Astrocyte (in vitro differentiated cells and primary cell): Measurements from ENCODE around the gene ANKRD40CL. TPM values are rescaled to one million over a fixed set of nuclear protein-coding genes. Genes with fewer than 3 reads are reported as not detected.

Experiments
- DNase-seq: peaks from one replicate; pipeline ENCODE4 v3.0.0-alpha.2; 2010; ENCODE audit warnings: low read depth
- FAIRE-seq: peaks from 2 replicates; lab custom pipeline; 2011; peaks lifted over from hg19 to GRCh38; lab: Jason Lieb, UNC
- H2AFZ ChIP-seq: 2 replicates; pipeline ENCODE4 v1.6.0; 2012; ENCODE audit warnings: low read depth, low read length, inconsistent platforms
- H3K27ac ChIP-seq: 2 replicates; pipeline ENCODE4 v1.5.1; 2011; ENCODE audit warnings: low read depth, low read length, inconsistent platforms
- H3K27me3 ChIP-seq: 2 replicates; pipeline ENCODE4 v1.6.0; 2011; ENCODE audit warnings: low read length, inconsistent platforms; ENCODE audit not compliant: insufficient read depth
- H3K36me3 ChIP-seq: 2 replicates; pipeline ENCODE4 v1.5.1; 2011; ENCODE audit warnings: low read length, inconsistent platforms; ENCODE audit not compliant: insufficient read depth
- H3K4me1 ChIP-seq: 2 replicates; pipeline ENCODE4 v1.5.1; 2011; ENCODE audit warnings: low read length, inconsistent platforms; ENCODE audit not compliant: insufficient read depth
- H3K4me2 ChIP-seq: 2 replicates; pipeline ENCODE4 v1.6.0; 2012; ENCODE audit warnings: low read length, inconsistent platforms
- H3K4me3 ChIP-seq: 2 replicates; pipeline ENCODE4 v1.5.1; 2011; ENCODE audit warnings: low read depth, mild to moderate bottlenecking, low read length, inconsistent platforms; ENCODE audit not compliant: insufficient read depth
- H3K79me2 ChIP-seq: 2 replicates; pipeline ENCODE4 v1.6.0; 2012; ENCODE audit warnings: mild to moderate bottlenecking, low read length, inconsistent platforms; ENCODE audit not compliant: insufficient read depth
- H3K9ac ChIP-seq: 2 replicates; pipeline ENCODE4 v1.6.0; 2012; ENCODE audit warnings: mild to moderate bottlenecking, low read length, inconsistent platforms
- H3K9me3 ChIP-seq: 2 replicates; pipeline ENCODE4 v1.5.1; 2012; ENCODE audit warnings: low read depth, mild to moderate bottlenecking, low read length, inconsistent platforms; ENCODE audit not compliant: insufficient read depth
- H4K20me1 ChIP-seq: 2 replicates; pipeline ENCODE4 v1.6.0; 2012; ENCODE audit warnings: low read length, inconsistent platforms; ENCODE audit not compliant: insufficient read depth
- H3K27ac Mint-ChIP-seq: one replicate; pipeline ENCODE4 v1.8.0; 2021; ENCODE audit warnings: mild to moderate bottlenecking, mixed read lengths; ENCODE audit not compliant: unreplicated experiment
- H3K27me3 Mint-ChIP-seq: one replicate; pipeline ENCODE4 v1.8.0; 2021; ENCODE audit warnings: low read depth, mixed read lengths; ENCODE audit not compliant: unreplicated experiment
- H3K36me3 Mint-ChIP-seq: one replicate; pipeline ENCODE4 v1.8.0; 2021; ENCODE audit warnings: low read depth, mixed read lengths; ENCODE audit not compliant: unreplicated experiment
- H3K4me1 Mint-ChIP-seq: one replicate; pipeline ENCODE4 v1.8.0; 2021; ENCODE audit warnings: low read depth, mixed read lengths; ENCODE audit not compliant: unreplicated experiment
- H3K4me3 Mint-ChIP-seq: one replicate; pipeline ENCODE4 v1.8.0; 2021; ENCODE audit warnings: mild to moderate bottlenecking, moderate library complexity, mixed read lengths; ENCODE audit not compliant: unreplicated experiment
- H3K9me3 Mint-ChIP-seq: one replicate; pipeline ENCODE4 v1.8.0; 2021; ENCODE audit warnings: mild to moderate bottlenecking, mixed read lengths; ENCODE audit not compliant: unreplicated experiment
- EZH2 ChIP-seq: IDR thresholded peaks from 2 replicates; pipeline ENCODE4 v1.6.1; 2012; ENCODE audit warnings: mild to moderate bottlenecking, low read length, inconsistent platforms; ENCODE audit not compliant: insufficient read depth
- total RNA-seq: library from RNA; stranded (reverse); gene quantifications from 2 replicates; pipeline ENCODE4 v1.2.1, GENCODE V29; 2021
- TF ChIP-seq, protein P1 (sequence below): IDR thresholded peaks from 2 replicates; pipeline ENCODE4 v1.5.1; 2011; ENCODE audit warnings: low read depth, mild to moderate bottlenecking, inconsistent platforms, low read length, moderate library complexity; ENCODE audit not compliant: insufficient read depth

Gene ANKRD40CL
- total RNA-seq, 1 donor from 2014 or later = not detected

DNA sequence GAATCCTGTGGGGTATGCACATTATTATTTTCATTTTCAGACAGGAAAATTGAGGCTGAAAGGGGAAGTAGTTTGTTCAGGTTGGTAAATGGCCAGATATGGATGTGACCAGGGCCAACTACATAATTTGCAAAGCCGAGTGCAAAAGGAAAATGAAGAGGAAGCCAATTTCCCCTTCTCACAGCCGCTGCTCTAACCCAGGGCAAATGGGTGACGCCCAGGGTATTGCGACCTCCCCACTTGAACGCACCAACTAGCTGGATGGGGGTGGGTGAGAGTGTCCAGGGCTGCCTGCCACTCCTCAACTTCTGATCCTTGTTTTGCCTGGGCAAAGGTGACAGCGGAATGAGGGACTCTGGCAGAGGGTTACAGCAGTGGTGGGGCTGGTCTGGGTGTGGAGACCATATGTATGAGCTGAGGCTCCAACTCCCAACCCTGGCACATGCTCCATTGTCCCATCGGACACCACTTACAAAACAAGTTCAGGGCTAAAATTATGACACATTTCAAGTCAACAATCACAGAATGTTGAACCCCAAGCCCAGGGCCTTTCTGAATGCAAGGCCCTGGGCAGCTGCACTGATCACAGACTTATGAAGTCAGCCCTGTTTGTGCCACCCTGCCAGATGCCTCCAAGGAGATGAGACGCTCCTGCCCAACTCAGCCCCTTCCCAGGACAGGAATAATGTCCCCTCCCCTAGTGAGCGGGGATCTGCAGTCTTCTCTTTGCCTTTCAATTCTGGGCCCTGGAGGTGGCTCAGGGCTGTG, 1.7 kb downstream of the ANKRD40CL start:
- Histone ChIP-seq H3K79me2 (no peaks in the 10 kb centered on the region), H2AFZ (no peak overlapping the region), H3K4me3 (no peak overlapping the region), H4K20me1 (no peaks in the 10 kb centered on the region), H3K27ac (no peak overlapping the region), H3K27me3 (no peaks in the 10 kb centered on the region), H3K36me3 (no peaks in the 10 kb centered on the region), H3K4me2 (no peak overlapping the region), H3K9ac (no peak overlapping the region), H3K4me1 (no peaks in the 10 kb centered on the region), H3K9me3 (no peaks in the 10 kb centered on the region)
- no peaks in the 10 kb centered on the region for H3K36me3 Mint-ChIP-seq
- no peak for TF ChIP-seq EZH2
- TF ChIP-seq, protein P1, sequence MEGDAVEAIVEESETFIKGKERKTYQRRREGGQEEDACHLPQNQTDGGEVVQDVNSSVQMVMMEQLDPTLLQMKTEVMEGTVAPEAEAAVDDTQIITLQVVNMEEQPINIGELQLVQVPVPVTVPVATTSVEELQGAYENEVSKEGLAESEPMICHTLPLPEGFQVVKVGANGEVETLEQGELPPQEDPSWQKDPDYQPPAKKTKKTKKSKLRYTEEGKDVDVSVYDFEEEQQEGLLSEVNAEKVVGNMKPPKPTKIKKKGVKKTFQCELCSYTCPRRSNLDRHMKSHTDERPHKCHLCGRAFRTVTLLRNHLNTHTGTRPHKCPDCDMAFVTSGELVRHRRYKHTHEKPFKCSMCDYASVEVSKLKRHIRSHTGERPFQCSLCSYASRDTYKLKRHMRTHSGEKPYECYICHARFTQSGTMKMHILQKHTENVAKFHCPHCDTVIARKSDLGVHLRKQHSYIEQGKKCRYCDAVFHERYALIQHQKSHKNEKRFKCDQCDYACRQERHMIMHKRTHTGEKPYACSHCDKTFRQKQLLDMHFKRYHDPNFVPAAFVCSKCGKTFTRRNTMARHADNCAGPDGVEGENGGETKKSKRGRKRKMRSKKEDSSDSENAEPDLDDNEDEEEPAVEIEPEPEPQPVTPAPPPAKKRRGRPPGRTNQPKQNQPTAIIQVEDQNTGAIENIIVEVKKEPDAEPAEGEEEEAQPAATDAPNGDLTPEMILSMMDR = no peak
- H3K9me3 Mint-ChIP-seq = no peaks in the 10 kb centered on the region
- H3K4me3 Mint-ChIP-seq = no peak overlapping the region
- peaks cover 4% of the 10 kb centered on the region for H3K27me3 Mint-ChIP-seq
- DNase-seq (no peak), FAIRE-seq (no peak)
- H3K27ac Mint-ChIP-seq = no peak overlapping the region
- H3K4me1 Mint-ChIP-seq = peaks cover 9% of the 10 kb centered on the region

DNA sequence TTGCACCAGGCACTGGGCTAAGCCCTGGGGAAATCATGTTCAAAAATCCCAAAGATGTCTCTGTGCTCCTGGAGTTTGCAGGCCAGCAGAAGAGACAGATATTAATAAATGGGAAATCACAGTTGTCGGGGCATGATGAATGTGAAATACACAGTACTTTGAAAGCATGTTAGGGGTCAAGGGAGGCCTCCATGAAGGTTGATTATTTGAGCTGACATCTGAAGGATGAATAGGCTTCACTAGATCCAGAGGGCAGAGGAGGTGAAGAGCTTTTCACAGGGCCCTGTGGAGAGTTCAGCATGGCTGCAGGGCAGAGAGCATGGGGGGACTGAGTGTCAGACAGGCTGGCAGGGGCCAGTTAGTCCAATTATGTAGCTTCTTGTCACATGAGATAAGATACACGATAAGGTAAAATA, 2.6 kb downstream of the ANKRD40CL start:
- no peaks in the 10 kb centered on the region for H3K9me3 ChIP-seq
- H3K9ac ChIP-seq = no peak overlapping the region
- TF ChIP-seq, protein P1 = no peak
- no peak for TF ChIP-seq EZH2
- no peak overlapping the region for H2AFZ ChIP-seq
- Mint-ChIP-seq H3K9me3 (no peaks in the 10 kb centered on the region), H3K36me3 (no peaks in the 10 kb centered on the region), H3K4me3 (no peak overlapping the region), H3K27me3 (peaks cover 2% of the 10 kb centered on the region), H3K4me1 (peaks cover 9% of the 10 kb centered on the region), H3K27ac (no peak overlapping the region)
- no peak overlapping the region for H3K27ac ChIP-seq
- no peak overlapping the region for H3K4me3 ChIP-seq
- H3K4me1 ChIP-seq = no peaks in the 10 kb centered on the region
- DNase-seq (no peak), FAIRE-seq (no peak)
- H3K4me2 ChIP-seq = no peak overlapping the region
- H4K20me1 ChIP-seq = no peaks in the 10 kb centered on the region
- H3K27me3 ChIP-seq = no peaks in the 10 kb centered on the region
- H3K79me2 ChIP-seq = no peaks in the 10 kb centered on the region
- no peaks in the 10 kb centered on the region for H3K36me3 ChIP-seq
